ENCODE data around the gene BANP.
A peak's percentile ranks its signal among the peaks of the same experiment; 100 is the strongest.

Gene BANP

GRCh38 chr16:87954826-87955225 lies 3.6 kb downstream of the BANP start:
- TF ChIP-seq CTCF (IDR thresholded peaks at IDR 0.05; ENCODE audit: low read depth, low read length, missing control alignments) = no peak
- H3K4me3 ChIP-seq (replicated peaks; ENCODE audit: low read depth, low read length) = no peak overlapping the region
- DNase-seq (ENCODE audit: extremely low read depth, low read depth) = no peak

- no peak for TF ChIP-seq CTCF (IDR thresholded peaks at IDR 0.05; ENCODE audit: low read depth, low read length, missing control alignments)
- DNase-seq (ENCODE audit: extremely low read depth, low read depth) = no peak
- H3K4me3 ChIP-seq (replicated peaks; ENCODE audit: low read depth, low read length) = no peak overlapping the region
Observed at GRCh38 chr16:87955302-87956097, 4.3 kb downstream of the BANP start.

GRCh38 chr16:87956098-87956364 lies 4.8 kb downstream of the BANP start:
- no peak overlapping the region for H3K4me3 ChIP-seq (replicated peaks; ENCODE audit: low read depth, low read length)

GRCh38 chr16:87956365-87957231 lies 5.4 kb downstream of the BANP start:
- H3K4me3 ChIP-seq (replicated peaks; ENCODE audit: low read depth, low read length) = no peak overlapping the region
- no peak for DNase-seq (ENCODE audit: extremely low read depth, low read depth)
- TF ChIP-seq CTCF (IDR thresholded peaks at IDR 0.05; ENCODE audit: low read depth, low read length, missing control alignments) = peak; percentile 39

More at GRCh38 chr16:87956098-87956364, 4.8 kb downstream of the BANP start:
- no peak for TF ChIP-seq CTCF (IDR thresholded peaks at IDR 0.05; ENCODE audit: low read depth, low read length, missing control alignments)
- DNase-seq (ENCODE audit: extremely low read depth, low read depth) = no peak

- no peak overlapping the region for H3K4me3 ChIP-seq (replicated peaks; ENCODE audit: low read depth, low read length)
- DNase-seq (ENCODE audit: extremely low read depth, low read depth) = no peak
- TF ChIP-seq CTCF (IDR thresholded peaks at IDR 0.05; ENCODE audit: low read depth, low read length, missing control alignments) = no peak
Observed at GRCh38 chr16:87957296-87958094, 6.3 kb downstream of the BANP start.

GRCh38 chr16:87958632-87959031 lies 7.4 kb downstream of the BANP start:
- H3K4me3 ChIP-seq (replicated peaks; ENCODE audit: low read depth, low read length) = no peak overlapping the region
- DNase-seq (ENCODE audit: extremely low read depth, low read depth) = no peak
- no peak for TF ChIP-seq CTCF (IDR thresholded peaks at IDR 0.05; ENCODE audit: low read depth, low read length, missing control alignments)

All from HFF-Myc (cell line).